Liver (tissue), 9 donors: ENCODE measurements around the gene PREP. TPM values are rescaled to one million over a fixed set of nuclear protein-coding genes. Genes with fewer than 3 reads are reported as not detected.

ENCODE experiments used
- DNase-seq: peaks from one replicate; pipeline ENCODE4 v3.0.0-alpha.2; 2017; ENCODE audit warnings: low spot score
- H3K27ac ChIP-seq, 2 donors: one replicate each; pipeline ENCODE4 v1.7.0; 2013; ENCODE audit warnings: inconsistent platforms in 2 of 2, low read length in 2 of 2, control low read depth in 1 of 2, low read depth in 1 of 2, mild to moderate bottlenecking in 1 of 2
- H3K27me3 ChIP-seq, 4 donors: one replicate each; pipeline versions ENCODE4 v1.6.1 to v1.7.0; 2013; ENCODE audit warnings: low read length in 3 of 4, inconsistent platforms in 1 of 4, mild to moderate bottlenecking in 1 of 4, moderate library complexity in 1 of 4; ENCODE audit not compliant: control insufficient read depth in 4 of 4, insufficient read depth in 4 of 4
- H3K36me3 ChIP-seq, 4 donors: one replicate each; pipeline versions ENCODE4 v1.6.1 to v1.7.0; 2013; ENCODE audit warnings: low read length in 3 of 4, mild to moderate bottlenecking in 3 of 4, low read depth in 1 of 4, moderate library complexity in 1 of 4; ENCODE audit not compliant: control insufficient read depth in 4 of 4, insufficient read depth in 3 of 4
- H3K4me1 ChIP-seq, 4 donors: one replicate each; pipeline versions ENCODE4 v1.6.1 to v1.7.0; 2013; ENCODE audit warnings: low read length in 3 of 4, mild to moderate bottlenecking in 3 of 4, moderate library complexity in 1 of 4; ENCODE audit not compliant: control insufficient read depth in 4 of 4, insufficient read depth in 4 of 4
- H3K4me3 ChIP-seq, 3 donors: one replicate each; pipeline versions ENCODE4 v1.6.1 to v1.7.0; 2013; ENCODE audit warnings: low read length in 3 of 3, control low read depth in 1 of 3, low read depth in 1 of 3, mild to moderate bottlenecking in 1 of 3
- H3K9ac ChIP-seq, 2 donors: one replicate each; pipeline ENCODE4 v1.7.0; 2013; ENCODE audit warnings: low read length in 2 of 2, mild to moderate bottlenecking in 2 of 2, moderate library complexity in 2 of 2, control low read depth in 1 of 2, low read depth in 1 of 2
- H3K9me3 ChIP-seq, 4 donors: one replicate each; pipeline versions ENCODE4 v1.6.1 to v1.7.0; 2013; ENCODE audit warnings: low read length in 3 of 4; ENCODE audit not compliant: control insufficient read depth in 4 of 4
- ATF3 ChIP-seq: IDR thresholded peaks from 2 replicates; pipeline ENCODE4 v1.6.1; 2016; ENCODE audit warnings: antibody characterized with exemption
- CTCF ChIP-seq: fragments of 150-350 bp; IDR thresholded peaks from 2 replicates; pipeline ENCODE4 v1.5.1; 2017; ENCODE audit warnings: improper control_type of control experiment, low read depth, low read length; ENCODE audit not compliant: missing input control
- EGR1 ChIP-seq, 2 donors: IDR thresholded peaks; 2 replicates each; pipeline ENCODE4 v1.6.1; 2016 to 2018; ENCODE audit warnings: antibody characterized with exemption in 2 of 2, low read depth in 2 of 2
- FOXA1 ChIP-seq: IDR thresholded peaks from 2 replicates; pipeline ENCODE4 v1.6.1; 2016; ENCODE audit warnings: antibody characterized with exemption
- FOXA2 ChIP-seq: IDR thresholded peaks from 2 replicates; pipeline ENCODE4 v1.6.1; 2016; ENCODE audit warnings: antibody characterized with exemption
- GABPA ChIP-seq, 2 donors: IDR thresholded peaks in 1 of 2; conservative IDR thresholded peaks in 1 of 2; 2 replicates each; pipeline ENCODE4 v1.6.1; 2016; ENCODE audit warnings: antibody characterized with exemption in 2 of 2, mild to moderate bottlenecking in 1 of 2, moderate library complexity in 1 of 2
- HNF4A ChIP-seq, 2 donors: conservative IDR thresholded peaks; 2 replicates each; pipeline ENCODE4 v1.6.1; 2016; ENCODE audit warnings: antibody characterized with exemption in 2 of 2, mild to moderate bottlenecking in 2 of 2
- HNF4G ChIP-seq: IDR thresholded peaks from 2 replicates; pipeline ENCODE4 v1.6.1; 2016; ENCODE audit warnings: antibody characterized with exemption
- JUND ChIP-seq, 2 donors: IDR thresholded peaks; 2 replicates each; pipeline ENCODE4 v1.6.1; 2016; ENCODE audit warnings: antibody characterized with exemption in 2 of 2
- MAX ChIP-seq: IDR thresholded peaks from 2 replicates; pipeline ENCODE4 v1.6.1; 2016; ENCODE audit warnings: antibody characterized with exemption
- NR2F2 ChIP-seq: IDR thresholded peaks from 2 replicates; pipeline ENCODE4 v1.6.1; 2016; ENCODE audit warnings: antibody characterized with exemption
- RAD21 ChIP-seq, 2 donors: IDR thresholded peaks; 2 replicates each; pipeline ENCODE4 v1.6.1; 2016; ENCODE audit warnings: antibody characterized with exemption in 2 of 2, mild to moderate bottlenecking in 2 of 2
- REST ChIP-seq: IDR thresholded peaks from 2 replicates; pipeline ENCODE4 v1.6.1; 2016; ENCODE audit warnings: antibody characterized with exemption, mild to moderate bottlenecking
- RXRA ChIP-seq, 2 donors: IDR thresholded peaks; 2 replicates each; pipeline ENCODE4 v1.6.1; 2017 to 2018; ENCODE audit warnings: antibody characterized with exemption in 2 of 2, mild to moderate bottlenecking in 1 of 2
- SP1 ChIP-seq: IDR thresholded peaks from 2 replicates; pipeline ENCODE4 v1.6.1; 2018; ENCODE audit warnings: antibody characterized with exemption, mild to moderate bottlenecking
- TAF1 ChIP-seq: conservative IDR thresholded peaks from 2 replicates; pipeline ENCODE4 v1.6.1; 2016; ENCODE audit warnings: antibody characterized with exemption, mild to moderate bottlenecking
- YY1 ChIP-seq: IDR thresholded peaks from 2 replicates; pipeline ENCODE4 v1.6.1; 2016; ENCODE audit warnings: antibody characterized with exemption, mild to moderate bottlenecking
- ZBTB33 ChIP-seq: IDR thresholded peaks from 2 replicates; pipeline ENCODE4 v1.6.1; 2016; ENCODE audit warnings: antibody characterized with exemption
- WGBS: extraction: QIAGEN DNeasy Blood & Tissue Kit; methylation state at CpG from one replicate; pipeline ENCODE4 v1.1.7; 2013; 5-methylcytosine and 5-hydroxymethylcytosine counted together
- polyA plus RNA-seq, 2 donors: library from polyadenylated mRNA; stranded (reverse) in 1 of 2; unstranded in 1 of 2; fragments of 200-250 nt in 1 of 2; fragments of >200 nt in 1 of 2; fragmentation: Nextera tagmentation in 1 of 2; extraction: Ambion mirVana in 1 of 2; gene quantifications; one replicate each; pipeline versions ENCODE4 v1.2.1 to v1.2.3, GENCODE V29; 2013 to 2015
- total RNA-seq, 2 donors: library from RNA; depleted of rRNA; stranded (reverse); fragments of >200 nt; gene quantifications; one replicate each; pipeline ENCODE4 v1.2.3, GENCODE V29; 2014
- donor health status: healthy.
- donor health status: healthy.
- donor health status: healthy.
- donor health status: healthy.
- donor health status: healthy.

The PREP gene
- total and polyA plus RNA-seq, 4 donors, result 7.3 to 17.7 (median 13.0) TPM

- Histone ChIP-seq H3K27ac (no peak overlapping the region), H3K4me3 (no peak overlapping the region), H3K9me3 (no peaks in the 10 kb centered on the region), H3K4me1 (no peaks in the 10 kb centered on the region), H3K27me3 (peaks cover 0 to 2% (median 0%) of the 10 kb centered on the region in 4 donors), H3K9ac (no peak overlapping the region), H3K36me3 (no peaks in the 10 kb centered on the region)
- TF ChIP-seq MAX (no peak), EGR1 (IDR thresholded peaks at IDR 0.05; ENCODE audit: low read depth in 2 of 2) (no peak), YY1 (no peak), SP1 (no peak), TAF1 (no peak), RXRA (IDR thresholded peaks at IDR 0.05) (no peak), CTCF (no peak), GABPA (IDR thresholded peaks at IDR 0.05 in 1 of 2, conservative IDR thresholded peaks at IDR 0.05 in 1 of 2) (no peak), ZBTB33 (no peak), ATF3 (no peak), HNF4G (no peak), NR2F2 (no peak), FOXA2 (no peak), JUND (IDR thresholded peaks at IDR 0.05) (no peak), REST (no peak), RAD21 (IDR thresholded peaks at IDR 0.05) (no peak), FOXA1 (no peak)
- WGBS, result 65% methylated on average over 2 of the region's 2 CpGs
- no peak for DNase-seq
Measured at GRCh38 chr6:105437236-105437635, 34.4 kb upstream of the PREP start.

GRCh38 chr6:105433723-105434122, 30.8 kb upstream of the PREP start:
- no peak overlapping the region for H3K27ac ChIP-seq
- no peaks in the 10 kb centered on the region for H3K9me3 ChIP-seq
- peaks cover 0 to 2% (median 0%) of the 10 kb centered on the region in 4 donors for H3K27me3 ChIP-seq
- H3K4me1 ChIP-seq, result no peaks in the 10 kb centered on the region
- no peak overlapping the region for H3K4me3 ChIP-seq
- DNase-seq, result no peak
- no peak overlapping the region for H3K9ac ChIP-seq
- H3K36me3 ChIP-seq, result no peaks in the 10 kb centered on the region
- 64% methylated on average over 3 of the region's 3 CpGs for WGBS
- no peak for TF ChIP-seq CTCF
- TF ChIP-seq ATF3, result no peak
- TF ChIP-seq HNF4G, result no peak
- TF ChIP-seq HNF4A (conservative IDR thresholded peaks at IDR 0.05), result no peak
- TF ChIP-seq SP1, result no peak
- no peak for TF ChIP-seq YY1
- no peak for TF ChIP-seq GABPA (IDR thresholded peaks at IDR 0.05 in 1 of 2, conservative IDR thresholded peaks at IDR 0.05 in 1 of 2)
- no peak for TF ChIP-seq TAF1
- TF ChIP-seq MAX, result no peak
- no peak for TF ChIP-seq ZBTB33
- TF ChIP-seq RAD21 (IDR thresholded peaks at IDR 0.05), result no peak
- no peak for TF ChIP-seq EGR1 (IDR thresholded peaks at IDR 0.05; ENCODE audit: low read depth in 2 of 2)
